ENCODE results near the gene ZNF503.

Gene ZNF503, protein sequence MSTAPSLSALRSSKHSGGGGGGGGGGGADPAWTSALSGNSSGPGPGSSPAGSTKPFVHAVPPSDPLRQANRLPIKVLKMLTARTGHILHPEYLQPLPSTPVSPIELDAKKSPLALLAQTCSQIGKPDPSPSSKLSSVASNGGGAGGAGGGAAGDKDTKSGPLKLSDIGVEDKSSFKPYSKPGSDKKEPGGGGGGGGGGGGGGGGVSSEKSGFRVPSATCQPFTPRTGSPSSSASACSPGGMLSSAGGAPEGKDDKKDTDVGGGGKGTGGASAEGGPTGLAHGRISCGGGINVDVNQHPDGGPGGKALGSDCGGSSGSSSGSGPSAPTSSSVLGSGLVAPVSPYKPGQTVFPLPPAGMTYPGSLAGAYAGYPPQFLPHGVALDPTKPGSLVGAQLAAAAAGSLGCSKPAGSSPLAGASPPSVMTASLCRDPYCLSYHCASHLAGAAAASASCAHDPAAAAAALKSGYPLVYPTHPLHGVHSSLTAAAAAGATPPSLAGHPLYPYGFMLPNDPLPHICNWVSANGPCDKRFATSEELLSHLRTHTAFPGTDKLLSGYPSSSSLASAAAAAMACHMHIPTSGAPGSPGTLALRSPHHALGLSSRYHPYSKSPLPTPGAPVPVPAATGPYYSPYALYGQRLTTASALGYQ

DNA sequence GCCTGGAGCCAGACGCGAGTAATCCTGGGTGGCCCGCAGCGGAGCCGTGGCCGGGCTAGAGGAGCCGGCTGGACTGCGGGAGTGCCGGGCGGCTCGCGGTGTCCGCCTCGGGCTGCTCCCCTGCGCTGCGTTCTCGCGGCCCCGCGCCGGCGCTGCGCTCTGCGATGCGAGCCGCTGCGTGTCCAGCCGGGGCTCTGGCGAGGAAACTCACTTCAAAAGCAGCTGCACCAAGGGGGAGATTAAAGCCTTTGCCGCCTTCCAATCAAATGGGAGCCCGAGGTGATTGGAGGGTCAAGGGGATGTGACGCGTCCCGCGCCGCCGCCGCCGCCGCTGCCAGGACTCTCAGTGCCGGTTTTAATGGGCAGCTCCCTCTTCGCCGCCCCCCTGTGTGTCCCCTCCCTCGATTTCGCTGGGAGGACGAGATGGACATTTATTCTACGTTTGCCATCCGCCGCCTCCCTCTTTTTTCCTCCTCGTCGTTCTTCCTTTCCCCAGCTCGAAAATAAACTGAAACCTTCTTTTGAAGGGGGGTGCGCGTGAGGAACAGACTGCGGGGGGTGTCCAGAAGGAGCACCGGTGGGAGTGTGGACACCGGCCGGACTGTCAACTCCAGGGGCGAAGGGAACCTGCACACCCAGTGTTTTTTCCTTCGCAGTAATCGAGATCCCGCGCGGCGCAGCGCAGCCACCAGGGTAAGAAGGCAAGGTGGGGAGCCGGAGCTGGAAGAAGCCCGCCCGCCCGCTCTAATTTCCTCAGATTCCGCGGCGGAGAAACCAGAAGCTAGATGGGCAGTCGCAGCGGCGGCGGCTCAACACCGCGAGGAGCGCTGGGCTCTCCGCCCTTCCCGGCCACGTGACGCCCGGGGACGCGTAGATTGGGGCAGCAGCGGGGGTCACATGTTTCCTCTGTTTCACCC lies at the start of gene ZNF503:
Gene ZNF503, minus strand, starts transcription at position 196 of the 917 bp plus-strand sequence. CDS start 345 bp downstream, outside the sequence.
- peak; percentile 98 for DNase-seq

DNA sequence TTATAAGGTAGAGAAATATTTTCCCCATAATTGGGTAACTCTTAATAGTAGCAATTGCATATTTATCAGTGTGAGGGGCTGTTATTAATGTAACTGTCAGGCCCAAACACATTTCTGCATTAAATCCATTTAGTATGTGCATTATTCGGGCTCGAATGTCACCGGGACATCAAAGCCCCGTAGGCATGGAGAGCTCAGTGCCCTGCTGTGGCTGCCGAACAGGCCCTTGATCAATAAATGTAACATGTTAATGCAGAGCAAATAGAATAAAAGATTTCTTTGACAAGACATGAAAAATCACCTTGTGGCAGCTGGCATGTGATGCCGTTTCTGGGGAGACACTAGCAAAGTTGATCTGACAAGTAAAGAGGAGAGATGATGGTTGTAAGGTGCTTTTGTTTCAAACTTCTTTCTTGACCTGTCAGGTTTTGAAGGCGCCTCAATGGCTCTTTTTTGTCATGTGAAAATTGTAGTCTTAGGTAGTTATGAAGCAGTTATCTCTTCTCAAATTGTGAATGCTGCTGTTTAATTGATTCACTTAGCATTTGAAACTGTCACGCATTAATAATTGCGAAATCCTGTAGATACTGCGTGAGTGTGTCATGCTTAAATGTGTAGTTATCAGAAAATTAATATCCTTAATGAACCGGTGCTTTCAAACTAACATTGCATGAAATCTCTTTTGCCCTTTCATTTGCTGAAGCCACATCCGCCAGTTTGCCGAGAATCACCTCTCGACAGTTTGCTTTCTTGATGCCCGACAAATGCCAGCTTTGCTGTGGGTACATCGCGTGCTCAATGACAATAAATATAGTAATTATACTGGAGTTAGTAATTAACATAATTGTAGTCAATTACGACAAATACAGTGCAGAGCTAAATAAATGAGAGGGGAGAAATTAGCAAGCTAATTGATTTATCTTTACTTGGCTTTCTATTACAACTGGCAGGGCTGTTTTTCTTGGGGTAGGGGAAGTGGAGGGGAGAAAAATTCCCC lies 49.4 kb upstream of the ZNF503 start:
- no peak for DNase-seq
- in situ Hi-C loops (cut with MboI; ENCODE audit: low pct_unique_long_range_greater_than_20kb, low sequenced_read_pairs), result no loop called here

More for the DNA sequence above, at the start of gene ZNF503:
- in situ Hi-C loops (cut with MboI; ENCODE audit: low pct_unique_long_range_greater_than_20kb, low sequenced_read_pairs), result no loop called here

DNA sequence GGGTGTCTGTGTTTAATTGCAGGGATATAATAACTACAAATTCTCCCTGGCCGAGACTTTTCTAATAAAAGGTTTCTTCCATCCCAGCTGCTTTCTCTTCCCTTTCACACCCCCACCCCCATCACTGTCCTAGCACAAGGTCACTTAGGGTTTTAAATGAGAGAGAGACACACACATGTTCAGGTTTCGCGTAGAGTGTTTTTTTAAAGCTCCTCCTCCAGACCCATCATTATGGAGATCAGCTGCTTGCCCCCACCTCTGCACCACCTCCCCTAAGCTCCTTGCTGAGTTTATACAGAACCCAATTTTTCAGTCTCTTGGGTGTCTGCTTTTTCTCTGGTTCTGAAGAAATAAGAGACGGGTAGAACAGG lies 48.5 kb upstream of the ZNF503 start:
- no peak for DNase-seq

DNA sequence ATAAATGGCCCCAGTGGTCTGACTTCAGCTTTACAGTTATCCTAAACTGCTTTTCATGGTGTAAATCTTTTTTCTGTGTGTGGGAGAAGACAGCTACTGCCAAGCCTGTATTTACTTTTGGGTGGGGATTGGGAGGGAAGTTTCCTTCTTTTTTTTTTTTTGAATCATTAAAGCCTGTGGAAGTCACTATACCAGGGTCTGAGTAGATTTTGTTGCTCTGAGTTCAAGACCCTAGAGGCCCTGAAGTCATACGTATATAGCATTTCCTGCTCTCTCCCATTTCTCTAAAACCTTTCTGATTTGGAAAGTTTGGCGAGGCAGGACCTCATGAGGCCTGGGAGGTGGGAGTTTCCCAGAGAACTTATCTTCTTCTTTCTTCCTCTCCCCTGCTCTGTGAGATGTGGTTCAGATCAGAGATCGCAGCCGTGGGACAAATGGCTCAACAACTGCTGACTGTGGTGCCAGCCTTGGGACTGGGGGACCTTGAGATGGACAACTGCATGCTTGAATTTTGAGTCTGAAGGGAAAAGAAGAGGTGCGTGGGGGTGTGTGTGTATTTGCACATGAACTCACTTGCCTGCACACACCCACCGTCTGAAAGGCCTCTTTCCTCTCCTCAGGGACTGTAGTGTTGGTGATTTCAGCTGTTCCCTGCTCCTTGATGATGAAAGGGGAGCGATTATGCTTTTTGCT lies 48.0 kb upstream of the ZNF503 start:
- in situ Hi-C loops (cut with MboI; ENCODE audit: low pct_unique_long_range_greater_than_20kb, low sequenced_read_pairs), result no loop called here
- no peak for DNase-seq

More for the DNA sequence above, 48.5 kb upstream of the ZNF503 start:
- in situ Hi-C loops (cut with MboI; ENCODE audit: low pct_unique_long_range_greater_than_20kb, low sequenced_read_pairs), result no loop called here

DNA sequence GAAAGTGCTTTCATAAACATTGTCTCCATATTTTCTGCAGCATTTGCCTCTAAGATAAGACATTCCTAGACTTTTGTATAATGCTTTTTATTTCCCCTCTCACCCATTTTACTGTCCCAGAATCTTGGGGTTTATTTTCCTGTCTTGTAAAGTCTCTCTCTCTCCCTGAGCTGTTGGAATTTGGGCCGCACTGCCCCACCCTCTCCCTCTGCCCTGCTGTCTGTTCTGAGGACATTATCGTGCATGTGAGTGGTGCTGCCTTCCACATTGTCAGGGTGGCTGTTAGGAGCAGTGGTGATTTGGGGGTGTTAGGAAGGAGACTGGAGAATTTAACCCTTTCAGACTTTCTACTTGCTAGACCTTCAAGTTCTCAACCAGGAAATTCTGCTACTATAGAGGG lies 46.6 kb upstream of the ZNF503 start:
- in situ Hi-C loops (cut with MboI; ENCODE audit: low pct_unique_long_range_greater_than_20kb, low sequenced_read_pairs), result no loop called here

DNA sequence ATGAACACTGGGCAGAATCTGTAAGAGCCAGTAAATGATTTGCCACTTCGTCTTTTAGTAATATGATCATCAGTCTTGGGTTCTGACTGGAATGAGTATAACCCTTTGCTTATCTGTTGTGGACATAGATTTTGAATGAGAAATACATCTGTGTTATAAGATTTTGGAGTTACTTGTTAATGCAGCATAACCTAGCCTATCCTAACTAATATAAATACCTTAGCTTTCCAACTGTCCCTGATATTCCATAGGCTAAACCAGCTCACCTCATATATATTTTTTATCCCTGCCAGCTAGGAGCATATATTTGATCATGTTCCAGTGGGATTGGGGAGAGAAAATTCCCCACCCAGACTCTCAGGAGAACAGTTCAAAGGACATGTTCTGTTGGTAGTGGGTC lies 44.9 kb upstream of the ZNF503 start:
- in situ Hi-C loops (cut with MboI; ENCODE audit: low pct_unique_long_range_greater_than_20kb, low sequenced_read_pairs), result no loop called here
- DNase-seq, result no peak

More for the DNA sequence above, 46.6 kb upstream of the ZNF503 start:
- DNase-seq, result no peak

DNA sequence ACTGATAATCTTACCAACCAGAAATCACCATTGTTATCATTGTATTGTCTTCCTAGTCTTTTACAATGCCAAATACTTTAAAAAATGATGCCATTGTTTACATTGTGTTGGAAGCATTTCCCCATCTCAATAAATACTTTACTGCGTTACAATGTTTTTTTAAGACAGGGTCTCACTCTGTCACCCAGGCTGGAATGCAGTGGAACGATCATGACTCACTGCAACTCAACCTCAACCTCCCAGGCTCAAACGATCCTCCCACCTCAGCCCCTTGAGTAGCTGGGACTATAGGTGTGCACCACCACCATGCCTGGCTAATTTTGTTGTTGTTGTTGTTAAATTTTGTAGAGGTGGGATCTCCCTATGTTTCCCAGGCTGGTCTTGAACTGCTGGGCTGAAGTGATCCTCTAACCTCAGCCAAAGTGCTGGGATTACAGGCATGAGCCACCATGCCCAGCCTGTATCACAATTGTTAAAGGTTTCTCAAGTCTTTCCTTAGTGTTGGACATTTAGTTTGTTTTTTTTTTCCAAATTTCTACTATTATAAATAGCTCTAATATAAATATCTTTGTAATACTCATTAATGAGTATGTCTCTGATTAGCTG lies 43.3 kb upstream of the ZNF503 start:
- in situ Hi-C loops (cut with MboI; ENCODE audit: low pct_unique_long_range_greater_than_20kb, low sequenced_read_pairs), result no loop called here
- no peak for DNase-seq

DNA sequence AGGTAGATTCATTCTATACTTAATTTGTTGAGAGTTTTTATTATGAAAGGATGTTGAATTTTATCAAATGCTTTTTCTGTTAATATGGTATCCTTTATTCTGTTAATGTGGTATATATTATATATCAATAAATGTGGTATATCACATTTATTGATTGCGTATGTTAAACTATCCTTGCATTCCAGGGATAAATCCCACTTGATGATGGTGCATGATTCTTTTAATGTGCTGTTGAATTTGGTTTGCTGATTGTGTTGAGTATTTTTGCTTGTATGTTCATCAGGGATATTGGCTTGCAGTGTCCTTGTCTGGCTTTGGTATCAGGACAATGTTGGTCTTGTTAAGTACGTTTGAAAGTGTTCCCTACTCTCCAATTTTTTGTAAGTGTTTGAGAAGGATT lies 41.8 kb upstream of the ZNF503 start:
- DNase-seq, result no peak
- in situ Hi-C loops (cut with MboI; ENCODE audit: low pct_unique_long_range_greater_than_20kb, low sequenced_read_pairs), result no loop called here

DNA sequence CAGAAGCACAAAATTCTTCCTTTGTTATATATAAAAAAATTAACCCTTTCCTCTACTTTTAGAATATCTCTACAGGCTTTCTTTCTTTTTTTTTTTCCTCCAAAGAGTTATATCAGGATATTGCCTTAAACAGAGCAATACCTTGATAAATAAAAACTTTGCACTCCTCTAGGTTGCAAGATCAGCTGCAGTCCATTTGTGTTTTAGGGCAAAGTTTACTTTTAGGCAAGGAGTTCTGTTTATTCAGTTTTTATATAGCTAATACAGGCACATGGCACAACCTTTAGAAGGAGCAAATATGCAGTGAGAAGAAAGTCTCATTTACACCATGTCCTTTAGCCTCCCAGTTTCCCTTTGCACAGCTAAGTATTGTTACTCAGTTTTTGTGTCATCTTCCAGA lies 40.1 kb upstream of the ZNF503 start:
- in situ Hi-C loops (cut with MboI; ENCODE audit: low pct_unique_long_range_greater_than_20kb, low sequenced_read_pairs), result no loop called here
- DNase-seq, result no peak

DNA sequence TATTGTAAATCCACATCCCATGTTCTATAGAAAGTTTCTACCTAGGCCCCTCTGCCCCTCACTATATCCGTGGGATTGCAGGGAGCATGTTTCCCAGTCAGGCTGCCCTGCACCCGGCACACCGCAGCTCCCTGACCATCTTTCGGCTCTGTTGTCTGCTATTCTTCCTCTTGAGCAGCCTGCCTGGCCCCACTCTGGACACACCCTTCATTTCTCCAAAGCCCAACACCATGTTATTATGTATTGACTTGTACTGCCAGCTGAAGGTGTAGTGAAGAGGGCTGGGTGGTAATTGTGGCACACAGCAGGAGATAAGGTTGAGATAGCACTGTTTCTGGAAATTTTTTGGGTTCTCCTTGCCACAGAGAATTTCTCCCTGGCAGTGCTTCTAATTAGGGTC lies 39.6 kb upstream of the ZNF503 start:
- DNase-seq, result no peak
- in situ Hi-C loops (cut with MboI; ENCODE audit: low pct_unique_long_range_greater_than_20kb, low sequenced_read_pairs), result no loop called here

DNA sequence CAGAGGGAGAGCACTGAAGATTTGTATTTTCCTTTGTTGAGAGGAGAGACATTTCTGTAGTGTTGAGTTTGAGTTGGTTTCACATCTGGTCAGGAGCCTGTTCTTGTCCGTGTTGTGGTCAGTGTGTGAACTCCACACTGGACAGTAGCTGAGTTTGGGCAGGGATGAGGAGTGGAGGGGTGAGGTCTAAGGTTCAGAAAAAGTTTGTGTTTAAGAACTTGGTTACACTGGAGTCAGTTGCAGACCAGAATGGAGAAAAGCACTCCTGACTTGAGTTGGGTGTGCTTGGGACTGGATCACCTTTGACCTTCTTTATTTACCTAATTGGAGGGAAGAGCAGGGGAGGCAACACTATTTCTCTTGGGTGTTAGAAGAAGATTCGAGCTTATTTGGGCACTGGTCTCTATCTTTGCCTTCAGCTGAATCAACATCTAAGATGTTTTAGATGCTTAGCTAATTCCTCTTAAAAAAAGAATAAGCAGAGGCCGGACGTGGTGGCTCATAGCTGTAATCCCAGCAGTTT lies 38.8 kb upstream of the ZNF503 start:
- DNase-seq, result no peak
- in situ Hi-C loops (cut with MboI; ENCODE audit: low pct_unique_long_range_greater_than_20kb, low sequenced_read_pairs), result no loop called here

DNA sequence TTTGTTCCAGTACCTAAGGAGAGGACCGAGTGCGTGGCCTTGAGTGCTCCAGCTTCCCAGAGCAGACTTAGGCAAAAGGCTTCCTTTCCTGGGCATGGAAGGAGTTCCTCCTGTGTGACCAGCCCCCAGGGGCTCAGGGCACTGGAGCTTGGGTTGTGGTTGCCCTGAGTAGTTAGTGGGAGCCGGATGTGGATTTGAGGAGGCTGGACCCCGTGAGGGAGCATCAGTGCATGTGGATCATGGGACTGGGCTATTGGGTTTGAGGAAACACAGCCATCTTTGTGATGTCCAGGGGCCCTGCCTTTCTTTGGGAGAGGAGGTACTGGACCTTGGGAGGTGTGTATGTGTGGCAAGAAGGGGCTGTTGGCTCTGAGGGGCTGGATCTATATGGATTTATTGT lies 38.2 kb upstream of the ZNF503 start:
- no peak for DNase-seq
- in situ Hi-C loops (cut with MboI; ENCODE audit: low pct_unique_long_range_greater_than_20kb, low sequenced_read_pairs), result no loop called here

DNA sequence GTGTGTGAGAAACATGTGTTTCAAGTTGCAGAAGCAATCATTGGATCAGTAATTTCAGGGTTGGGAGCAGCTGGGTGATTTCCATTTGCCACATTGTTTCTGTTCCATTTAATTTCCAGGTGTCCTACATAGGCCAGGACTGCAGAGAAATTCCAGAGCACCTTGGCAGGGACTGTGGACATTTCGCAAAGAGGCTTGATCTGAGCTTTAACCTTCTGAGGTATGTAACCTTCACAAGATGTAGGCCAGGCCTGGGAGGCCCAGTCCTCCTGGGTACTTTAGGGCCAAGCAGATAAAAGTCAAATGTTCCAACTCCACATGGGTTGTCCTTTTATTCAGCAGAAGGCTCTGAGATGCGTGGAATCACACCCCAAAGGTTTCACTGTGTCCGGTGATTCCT lies 36.7 kb upstream of the ZNF503 start:
- in situ Hi-C loops (cut with MboI; ENCODE audit: low pct_unique_long_range_greater_than_20kb, low sequenced_read_pairs), result no loop called here
- no peak for DNase-seq

DNA sequence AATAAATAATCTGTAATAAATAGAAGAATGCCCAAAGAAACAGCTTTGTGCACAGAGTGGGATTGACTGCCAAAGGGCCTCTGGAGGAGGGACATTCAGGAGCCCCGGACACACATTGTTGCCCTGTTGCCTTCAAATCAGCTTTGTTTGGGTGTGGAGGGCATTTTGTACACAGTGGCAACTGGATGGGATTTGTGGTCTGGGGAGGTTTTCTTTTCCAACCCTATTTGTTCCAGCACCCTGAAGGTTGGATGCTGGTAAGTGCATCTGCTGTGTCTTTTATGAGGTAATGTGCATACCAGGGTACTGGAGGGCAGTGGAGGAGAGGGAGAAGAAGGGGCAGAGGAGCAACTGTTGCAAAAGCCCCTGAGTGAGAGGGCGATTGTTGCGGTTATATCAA lies 36.1 kb upstream of the ZNF503 start:
- in situ Hi-C loops (cut with MboI; ENCODE audit: low pct_unique_long_range_greater_than_20kb, low sequenced_read_pairs), result no loop called here
- no peak for DNase-seq

DNA sequence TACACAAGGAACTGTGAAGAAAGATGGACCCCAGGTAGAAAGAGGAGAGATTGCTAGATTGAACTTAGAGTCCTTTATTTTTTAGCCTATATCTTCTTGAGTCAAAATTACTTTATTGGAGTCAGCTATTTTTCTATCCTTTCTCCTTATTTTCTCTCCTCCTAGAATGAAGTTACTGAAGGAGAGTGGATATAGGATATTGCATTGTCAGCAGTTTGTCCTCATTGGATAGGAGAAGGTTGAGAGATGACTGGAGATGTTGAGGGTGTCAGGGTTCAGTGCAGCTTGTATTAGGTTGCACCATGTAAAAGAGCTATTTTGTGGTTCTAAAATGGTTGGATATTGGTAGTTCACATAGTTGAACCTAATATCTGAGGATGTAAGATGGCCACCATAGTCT lies 35.3 kb upstream of the ZNF503 start:
- DNase-seq, result no peak
- in situ Hi-C loops (cut with MboI; ENCODE audit: low pct_unique_long_range_greater_than_20kb, low sequenced_read_pairs), result no loop called here

DNA sequence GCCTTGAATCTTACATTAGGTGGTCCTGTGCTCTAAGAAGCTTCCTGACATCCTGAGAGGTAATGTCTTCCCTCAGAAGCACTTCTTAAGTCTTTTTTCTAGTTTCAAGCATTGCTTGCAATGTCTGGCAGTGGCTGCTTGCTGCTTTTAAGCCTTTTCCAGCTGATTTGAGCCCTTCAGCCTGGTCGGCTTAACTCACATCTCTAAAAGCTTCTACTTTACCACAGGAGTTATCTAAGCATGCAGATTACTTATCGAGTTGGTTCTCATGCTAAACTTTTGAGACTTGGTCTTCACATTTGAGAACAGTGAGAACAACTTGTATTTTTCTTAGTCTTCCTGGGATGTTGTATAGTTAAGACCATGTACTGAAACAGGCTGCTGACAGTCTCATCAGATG lies 33.7 kb upstream of the ZNF503 start:
- no peak for DNase-seq
- in situ Hi-C loops (cut with MboI; ENCODE audit: low pct_unique_long_range_greater_than_20kb, low sequenced_read_pairs), result no loop called here

DNA sequence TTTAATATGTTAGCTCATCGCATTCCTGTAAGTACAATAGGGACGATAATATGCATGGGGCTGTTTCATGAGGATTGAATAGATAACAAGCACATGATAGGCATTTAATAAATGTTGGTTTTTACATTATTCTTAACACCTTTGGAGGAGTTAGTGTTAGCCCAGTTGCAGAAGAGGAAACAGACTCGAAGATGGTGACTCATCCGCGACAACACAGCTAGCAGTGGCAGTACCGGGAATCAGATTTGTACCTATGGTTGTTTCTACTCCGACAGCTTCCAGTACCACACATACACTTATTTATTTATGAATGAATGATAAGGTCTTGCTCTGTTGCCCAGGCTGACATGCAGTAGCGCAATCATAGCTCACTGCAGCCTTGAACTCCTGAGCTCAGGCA lies 32.7 kb upstream of the ZNF503 start:
- in situ Hi-C loops (cut with MboI; ENCODE audit: low pct_unique_long_range_greater_than_20kb, low sequenced_read_pairs), result no loop called here
- DNase-seq, result no peak

DNA sequence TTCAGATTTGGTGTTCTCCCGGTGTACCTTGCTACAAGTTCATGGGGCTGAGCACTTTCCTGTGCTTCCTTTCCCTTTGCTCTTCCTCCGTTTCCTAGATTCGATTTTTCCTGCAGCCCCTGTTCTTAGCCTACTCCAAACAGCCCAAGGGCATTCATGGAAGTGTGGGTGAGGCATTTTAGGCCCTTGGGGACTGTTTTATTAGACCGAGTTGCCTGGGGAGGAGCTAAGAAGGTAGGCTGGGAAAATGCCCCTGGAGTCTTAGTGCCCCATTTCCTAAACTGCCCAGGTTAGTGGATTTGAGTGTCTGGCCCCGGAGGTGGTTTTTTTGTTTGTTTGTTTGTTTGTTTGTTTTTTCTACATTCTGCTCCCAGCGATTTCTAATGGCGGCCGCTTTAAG lies 31.7 kb upstream of the ZNF503 start:
- DNase-seq, result no peak
- in situ Hi-C loops (cut with MboI; ENCODE audit: low pct_unique_long_range_greater_than_20kb, low sequenced_read_pairs), result no loop called here
